Nephron (organoid): ENCODE results near the gene DNM2.

ENCODE experiments used
- H3K27ac Mint-ChIP-seq, 3 experiments: 2 replicates each; pipeline ENCODE4 v1.8.0; 2020; ENCODE audit warnings: mixed read lengths in 3 of 3, mild to moderate bottlenecking in 2 of 3, moderate library complexity in 1 of 3
- H3K27me3 Mint-ChIP-seq: 2 replicates; pipeline ENCODE4 v1.8.0; 2021; ENCODE audit warnings: low read depth, mild to moderate bottlenecking, moderate library complexity, mixed read lengths
- H3K36me3 Mint-ChIP-seq: 2 replicates; pipeline ENCODE4 v1.8.0; 2020; ENCODE audit warnings: low read depth, mixed read lengths
- H3K4me1 Mint-ChIP-seq: 2 replicates; pipeline ENCODE4 v1.8.0; 2020; ENCODE audit warnings: mixed read lengths
- H3K4me3 Mint-ChIP-seq, 3 experiments: 2 replicates each; pipeline ENCODE4 v1.8.0; 2020; ENCODE audit warnings: mild to moderate bottlenecking in 3 of 3, mixed read lengths in 3 of 3, moderate library complexity in 2 of 3
- H3K9me3 Mint-ChIP-seq: 2 replicates; pipeline ENCODE4 v1.8.0; 2020; ENCODE audit warnings: mixed read lengths
- TF ChIP-seq, protein P1 (sequence below), 3 experiments: fragments of 200-600 bp; sonication (generic); IDR thresholded peaks; one replicate each; pipeline ENCODE4 v1.5.0; 2021; ENCODE audit warnings: antibody characterized with exemption in 3 of 3; ENCODE audit not compliant: unreplicated experiment in 3 of 3

Gene DNM2

DNA sequence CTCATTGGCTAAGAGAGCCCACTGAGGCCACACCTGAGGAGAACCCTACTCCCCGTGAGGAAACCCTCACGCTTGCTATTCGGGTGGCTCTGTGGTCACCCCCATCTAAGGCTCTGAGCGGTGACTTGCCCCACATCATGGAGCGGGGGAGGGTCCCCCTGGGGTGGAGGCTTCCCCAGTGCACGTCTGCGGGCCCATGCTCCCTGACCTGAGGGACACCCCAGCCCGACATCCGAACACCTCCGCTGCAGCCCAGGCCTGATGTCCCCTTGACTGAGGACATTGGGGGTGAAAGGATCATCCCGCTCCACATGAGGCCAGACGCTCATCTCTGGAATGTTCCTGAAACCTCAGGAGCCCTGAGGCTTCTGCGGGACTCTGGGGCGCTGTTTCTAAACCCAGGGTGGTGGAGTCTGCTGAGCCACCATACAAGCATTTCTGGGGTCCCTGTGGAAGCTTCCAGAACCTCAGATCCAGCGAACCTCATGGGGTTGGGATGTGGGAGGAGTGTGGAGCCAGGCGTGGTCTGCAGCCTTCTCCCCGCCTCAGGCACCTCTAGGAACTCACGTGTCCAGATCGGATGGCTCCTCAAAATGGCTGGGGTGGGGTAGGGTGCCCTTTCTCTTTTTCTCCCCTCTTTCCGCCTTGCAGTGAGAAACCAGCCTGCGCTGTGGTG lies 98.2 kb downstream of the DNM2 start:
- no peaks in the 10 kb centered on the region for H3K9me3 Mint-ChIP-seq
- H3K27me3 Mint-ChIP-seq = no peaks in the 10 kb centered on the region
- peak overlapping the region; percentile 74 to 97 (median 93) for H3K27ac Mint-ChIP-seq
- H3K4me3 Mint-ChIP-seq = peak overlapping the region; percentile 82 to 91 (median 89)
- H3K4me1 Mint-ChIP-seq = peaks cover 15% of the 10 kb centered on the region
- peaks cover 41% of the 10 kb centered on the region for H3K36me3 Mint-ChIP-seq
- TF ChIP-seq, protein P1, sequence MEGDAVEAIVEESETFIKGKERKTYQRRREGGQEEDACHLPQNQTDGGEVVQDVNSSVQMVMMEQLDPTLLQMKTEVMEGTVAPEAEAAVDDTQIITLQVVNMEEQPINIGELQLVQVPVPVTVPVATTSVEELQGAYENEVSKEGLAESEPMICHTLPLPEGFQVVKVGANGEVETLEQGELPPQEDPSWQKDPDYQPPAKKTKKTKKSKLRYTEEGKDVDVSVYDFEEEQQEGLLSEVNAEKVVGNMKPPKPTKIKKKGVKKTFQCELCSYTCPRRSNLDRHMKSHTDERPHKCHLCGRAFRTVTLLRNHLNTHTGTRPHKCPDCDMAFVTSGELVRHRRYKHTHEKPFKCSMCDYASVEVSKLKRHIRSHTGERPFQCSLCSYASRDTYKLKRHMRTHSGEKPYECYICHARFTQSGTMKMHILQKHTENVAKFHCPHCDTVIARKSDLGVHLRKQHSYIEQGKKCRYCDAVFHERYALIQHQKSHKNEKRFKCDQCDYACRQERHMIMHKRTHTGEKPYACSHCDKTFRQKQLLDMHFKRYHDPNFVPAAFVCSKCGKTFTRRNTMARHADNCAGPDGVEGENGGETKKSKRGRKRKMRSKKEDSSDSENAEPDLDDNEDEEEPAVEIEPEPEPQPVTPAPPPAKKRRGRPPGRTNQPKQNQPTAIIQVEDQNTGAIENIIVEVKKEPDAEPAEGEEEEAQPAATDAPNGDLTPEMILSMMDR (IDR thresholded peaks at IDR 0.05; ENCODE audit: unreplicated experiment in 3 of 3) = no peak

DNA sequence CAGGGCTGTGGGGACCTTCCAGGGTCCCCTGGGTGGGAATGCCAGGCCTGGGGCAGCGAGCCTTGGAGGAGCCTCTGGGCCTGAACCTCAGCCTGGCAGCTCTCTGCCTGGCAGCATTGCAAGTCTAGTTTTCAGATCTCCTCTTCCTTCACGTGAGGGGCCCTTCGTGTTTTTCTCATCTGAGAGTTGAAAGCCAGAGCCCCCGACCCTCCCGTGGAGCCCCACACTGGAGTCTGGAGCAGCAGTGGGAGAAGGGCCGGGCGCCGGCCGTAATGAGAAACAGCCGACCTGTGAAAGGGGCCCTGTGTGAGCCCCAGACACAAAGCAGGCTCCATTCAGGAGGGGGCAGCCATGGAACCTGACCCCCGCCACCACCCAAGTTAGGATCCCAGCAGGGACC lies 98.8 kb downstream of the DNM2 start:
- Mint-ChIP-seq H3K9me3 (no peaks in the 10 kb centered on the region), H3K27ac (peak overlapping the region; percentile 74 to 97 (median 93)), H3K4me1 (peaks cover 15% of the 10 kb centered on the region), H3K27me3 (no peaks in the 10 kb centered on the region), H3K4me3 (peak overlapping the region; percentile 82 to 91 (median 89)), H3K36me3 (peaks cover 43% of the 10 kb centered on the region)
- TF ChIP-seq, protein P1 (IDR thresholded peaks at IDR 0.05; ENCODE audit: unreplicated experiment in 3 of 3) = no peak

DNA sequence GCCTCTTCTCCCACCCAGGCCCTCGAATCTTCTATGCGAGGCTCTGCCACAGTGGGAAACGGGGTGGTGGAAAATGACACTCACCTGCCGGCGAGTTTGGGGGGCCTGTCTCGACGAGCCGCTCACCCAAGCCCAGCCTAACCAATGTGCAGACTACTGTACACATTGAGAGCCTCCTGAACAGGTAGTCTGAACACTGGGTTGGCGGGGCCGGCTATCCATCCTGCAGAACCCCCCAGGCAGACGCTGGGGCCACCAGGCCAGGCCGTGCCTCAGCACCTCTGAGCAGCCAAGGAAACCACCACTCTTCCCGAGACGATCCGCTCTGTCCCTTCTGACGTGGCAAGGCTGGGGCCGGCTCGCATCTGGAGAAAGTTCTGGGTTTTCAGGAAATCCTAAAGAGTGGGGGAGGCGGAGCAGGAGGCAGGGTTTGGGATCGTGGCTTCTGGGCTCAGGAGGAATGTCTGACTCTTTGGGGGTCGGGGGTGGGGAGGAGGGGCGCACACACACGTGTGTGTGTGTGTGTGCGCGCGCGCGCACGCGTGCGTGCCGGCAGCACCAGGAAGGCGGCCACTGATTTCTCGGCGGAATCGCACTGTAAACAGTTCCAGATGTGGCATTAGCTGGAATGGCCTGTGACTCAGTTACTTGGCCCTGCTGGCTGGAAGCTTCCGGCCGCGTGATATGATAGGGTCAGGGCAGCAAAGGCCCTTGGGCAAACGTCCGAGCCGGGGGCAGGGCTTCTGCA lies 99.6 kb downstream of the DNM2 start:
- TF ChIP-seq, protein P1 (IDR thresholded peaks at IDR 0.05; ENCODE audit: unreplicated experiment in 3 of 3) = no peak
- no peaks in the 10 kb centered on the region for H3K9me3 Mint-ChIP-seq
- H3K27me3 Mint-ChIP-seq = no peaks in the 10 kb centered on the region
- H3K4me3 Mint-ChIP-seq = peak overlapping the region; percentile 82 to 91 (median 89)
- H3K27ac Mint-ChIP-seq = peak overlapping the region; percentile 93 to 98 (median 97)
- peaks cover 15% of the 10 kb centered on the region for H3K4me1 Mint-ChIP-seq
- peaks cover 43% of the 10 kb centered on the region for H3K36me3 Mint-ChIP-seq

DNA sequence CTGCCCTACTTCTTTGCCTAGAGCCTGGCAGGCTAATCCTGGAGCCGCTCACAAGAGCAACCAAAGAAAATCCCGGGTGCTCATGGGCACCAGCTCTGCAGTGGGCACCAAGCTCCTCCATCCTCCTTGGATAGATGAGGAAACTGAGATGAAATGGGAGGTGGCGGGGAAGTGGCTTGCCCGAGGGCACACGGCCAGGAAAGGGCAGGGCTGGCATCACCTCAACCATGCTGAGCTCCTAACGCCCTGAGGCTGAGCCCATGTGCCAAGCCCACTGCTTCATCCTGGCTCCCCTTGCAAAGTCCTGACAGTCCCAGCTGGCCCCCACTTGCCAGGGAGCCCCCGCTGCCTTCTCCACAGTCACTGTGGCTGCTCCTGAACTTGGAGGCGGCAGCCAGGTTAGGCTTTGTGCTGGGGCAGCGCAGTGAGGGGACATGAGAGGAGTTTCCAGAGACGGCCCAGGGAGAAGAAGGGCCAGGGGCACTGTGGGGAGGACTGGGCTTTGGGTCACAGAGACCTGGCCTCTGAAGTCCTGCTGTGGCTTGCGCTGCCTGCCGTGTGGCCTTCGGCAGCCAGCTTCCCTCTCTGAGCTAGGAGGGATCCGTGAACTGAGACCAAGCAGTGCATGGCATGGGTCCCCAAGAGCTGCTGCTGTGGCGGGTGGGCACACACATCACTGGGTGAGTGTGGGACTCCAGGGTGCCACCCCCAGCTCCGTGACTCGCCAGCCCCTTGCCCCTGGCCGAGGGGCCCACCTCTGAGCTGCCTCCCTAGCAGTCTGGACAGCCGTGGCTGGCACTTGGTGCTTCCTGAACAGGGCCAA lies 100.6 kb downstream of the DNM2 start:
- H3K9me3 Mint-ChIP-seq = no peaks in the 10 kb centered on the region
- peaks cover 37% of the 10 kb centered on the region for H3K36me3 Mint-ChIP-seq
- H3K27ac Mint-ChIP-seq = peak overlapping the region; percentile 93 to 98 (median 97)
- TF ChIP-seq, protein P1 (IDR thresholded peaks at IDR 0.05; ENCODE audit: unreplicated experiment in 3 of 3) = no peak
- no peaks in the 10 kb centered on the region for H3K27me3 Mint-ChIP-seq
- peaks cover 11% of the 10 kb centered on the region for H3K4me1 Mint-ChIP-seq
- H3K4me3 Mint-ChIP-seq = peak overlapping the region; percentile 57 to 91 (median 82)

DNA sequence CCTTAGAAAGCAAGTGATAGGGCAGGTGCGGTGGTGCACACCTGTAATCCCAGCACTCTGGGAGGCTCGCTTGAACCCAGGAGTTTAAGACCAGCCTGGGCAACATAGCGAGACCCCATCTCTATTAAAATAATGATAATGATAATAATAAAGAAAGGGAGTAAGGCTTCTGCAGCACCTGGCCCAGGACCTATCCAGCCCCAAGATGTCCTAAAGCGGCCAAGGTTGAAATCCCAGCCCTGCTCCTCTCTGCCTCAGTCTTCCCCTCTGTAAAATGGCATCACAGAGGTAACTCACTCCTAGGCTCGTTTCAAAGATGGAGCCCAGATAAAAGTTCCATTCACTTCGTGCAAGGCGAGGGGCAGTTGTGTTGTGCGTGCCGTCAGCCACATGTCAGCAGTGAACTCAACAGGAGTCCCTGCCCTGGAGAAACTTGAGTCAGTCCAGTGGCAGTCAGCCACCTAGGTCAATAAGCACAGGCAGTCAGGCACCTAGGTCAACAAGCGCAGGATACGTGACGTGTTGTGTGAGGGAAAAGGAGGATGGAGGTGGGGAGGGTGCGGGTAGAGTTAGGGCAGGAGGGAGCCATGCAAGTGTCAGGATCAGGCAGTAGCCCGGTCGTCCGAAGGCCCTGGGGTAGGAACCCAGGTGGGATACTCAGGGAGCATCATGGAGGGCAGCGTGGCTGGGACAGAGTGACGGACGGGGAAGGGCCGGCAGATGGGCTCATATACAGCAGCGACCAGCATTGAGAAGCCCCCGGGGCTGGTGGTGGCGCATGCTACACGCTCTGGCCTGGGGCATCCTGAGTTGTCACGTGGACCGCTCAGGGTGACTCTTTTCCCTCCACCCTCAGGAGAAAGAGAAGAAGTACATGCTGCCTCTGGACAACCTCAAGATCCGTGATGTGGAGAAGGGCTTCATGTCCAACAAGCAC lies 101.5 kb downstream of the DNM2 start:
- Mint-ChIP-seq H3K9me3 (no peaks in the 10 kb centered on the region), H3K4me1 (peaks cover 10% of the 10 kb centered on the region), H3K36me3 (peaks cover 40% of the 10 kb centered on the region), H3K27me3 (no peaks in the 10 kb centered on the region), H3K4me3 (no peak overlapping the region), H3K27ac (no peak overlapping the region)
- TF ChIP-seq, protein P1 (IDR thresholded peaks at IDR 0.05; ENCODE audit: unreplicated experiment in 3 of 3) = no peak
